Measurements from ENCODE around the gene CEP78. TPM values are rescaled to one million over a fixed set of nuclear protein-coding genes. Genes with fewer than 3 reads are reported as not detected.

CEP78 gene
- polyA plus RNA-seq, 4 donors: 28.6 to 47.3 (median 34.8) TPM

Other genes with a start within 250 kb of the CEP78 start
- 10 to 100 TPM; 57.3 to 66.0 (median 59.8) TPM for gene GNAQ, start 204.3 kb upstream of the CEP78 start, polyA plus RNA-seq (ENCODE audit: insufficient read length in 4 of 4)
- 10 to 100 TPM; 62.5 to 76.1 (median 63.1) TPM for gene PSAT1, start 61.0 kb downstream of the CEP78 start, polyA plus RNA-seq (ENCODE audit: insufficient read length in 4 of 4)